ENCODE measurements around the gene BRD9.

- TF ChIP-seq CTCF (IDR thresholded peaks at IDR 0.05) (no peak), POLR2A (IDR thresholded peaks at IDR 0.05) (no peak)
Observed at GRCh38 chr5:931570-932145, 39.1 kb upstream of the BRD9 start.

Data from right lobe of liver (tissue), 4 donors.